HG03571 (cell line): ENCODE data around the gene NAGS.
"Not testable (repeated sequence)": the region's sequence is repeated elsewhere in the genome, so short reads cannot be mapped to it uniquely, and the experiment has no call there.

Experiments
- ATAC-seq: cut with Tn5 transposase; IDR thresholded peaks from one replicate; pipeline ENCODE4 v1.9.1; 2021; ENCODE audit not compliant: unreplicated experiment

Gene NAGS, protein sequence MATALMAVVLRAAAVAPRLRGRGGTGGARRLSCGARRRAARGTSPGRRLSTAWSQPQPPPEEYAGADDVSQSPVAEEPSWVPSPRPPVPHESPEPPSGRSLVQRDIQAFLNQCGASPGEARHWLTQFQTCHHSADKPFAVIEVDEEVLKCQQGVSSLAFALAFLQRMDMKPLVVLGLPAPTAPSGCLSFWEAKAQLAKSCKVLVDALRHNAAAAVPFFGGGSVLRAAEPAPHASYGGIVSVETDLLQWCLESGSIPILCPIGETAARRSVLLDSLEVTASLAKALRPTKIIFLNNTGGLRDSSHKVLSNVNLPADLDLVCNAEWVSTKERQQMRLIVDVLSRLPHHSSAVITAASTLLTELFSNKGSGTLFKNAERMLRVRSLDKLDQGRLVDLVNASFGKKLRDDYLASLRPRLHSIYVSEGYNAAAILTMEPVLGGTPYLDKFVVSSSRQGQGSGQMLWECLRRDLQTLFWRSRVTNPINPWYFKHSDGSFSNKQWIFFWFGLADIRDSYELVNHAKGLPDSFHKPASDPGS

DNA sequence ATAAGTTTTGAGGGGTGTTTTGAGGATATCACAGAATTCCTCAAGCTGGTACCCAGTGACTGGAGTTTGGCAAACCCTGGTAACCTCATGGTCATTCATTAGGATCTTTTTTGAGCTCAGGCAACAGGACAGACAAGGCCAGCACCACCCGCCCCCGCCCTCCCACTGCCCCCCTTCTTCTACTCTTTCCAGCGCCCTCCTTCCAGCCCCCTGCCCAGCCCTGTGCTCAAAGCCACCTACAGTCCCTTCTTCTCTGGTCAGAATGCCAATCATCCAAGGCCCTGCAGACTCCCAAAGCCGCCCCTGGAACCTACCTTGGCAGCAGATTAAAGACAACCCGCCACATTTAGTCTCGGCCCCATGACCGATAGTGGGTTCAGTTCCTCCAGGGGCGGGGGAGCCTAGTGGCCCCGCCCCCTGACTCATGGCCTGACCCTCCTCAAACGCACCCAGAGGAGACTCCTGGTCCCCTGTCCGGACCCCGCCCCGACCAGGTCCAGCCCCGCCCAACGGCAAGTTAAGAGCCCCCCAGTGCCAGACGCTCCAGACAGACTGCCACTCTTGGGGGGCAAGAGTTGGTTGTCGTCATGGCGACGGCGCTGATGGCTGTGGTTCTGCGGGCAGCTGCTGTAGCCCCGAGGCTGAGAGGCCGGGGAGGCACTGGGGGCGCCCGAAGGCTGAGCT is at the start of gene NAGS:
NAGS (plus strand) TSS at position 546 of the 684 bp plus-strand sequence; CDS start at position 588, 42 bp downstream.
- ATAC-seq, result no peak

DNA sequence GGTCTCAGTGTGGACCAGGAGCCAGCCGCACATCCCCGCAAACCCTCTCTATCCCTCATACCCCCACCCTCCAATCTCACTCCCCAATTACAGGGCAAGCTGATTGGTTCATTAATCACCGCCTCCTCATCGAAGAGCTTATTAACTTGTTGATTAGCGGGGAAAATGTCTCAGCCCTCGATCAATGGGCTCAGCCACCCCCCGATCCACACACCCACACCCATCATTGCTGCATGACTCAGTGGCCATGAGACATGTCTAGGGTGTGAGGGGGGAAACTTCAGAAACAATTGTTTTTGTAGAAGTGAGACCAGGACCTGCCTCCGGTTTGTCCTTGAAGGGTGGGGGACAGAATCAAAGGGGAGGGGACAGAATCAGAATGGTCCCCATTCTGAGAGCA is 48.2 kb upstream of the NAGS start:
- ATAC-seq, result no peak

DNA sequence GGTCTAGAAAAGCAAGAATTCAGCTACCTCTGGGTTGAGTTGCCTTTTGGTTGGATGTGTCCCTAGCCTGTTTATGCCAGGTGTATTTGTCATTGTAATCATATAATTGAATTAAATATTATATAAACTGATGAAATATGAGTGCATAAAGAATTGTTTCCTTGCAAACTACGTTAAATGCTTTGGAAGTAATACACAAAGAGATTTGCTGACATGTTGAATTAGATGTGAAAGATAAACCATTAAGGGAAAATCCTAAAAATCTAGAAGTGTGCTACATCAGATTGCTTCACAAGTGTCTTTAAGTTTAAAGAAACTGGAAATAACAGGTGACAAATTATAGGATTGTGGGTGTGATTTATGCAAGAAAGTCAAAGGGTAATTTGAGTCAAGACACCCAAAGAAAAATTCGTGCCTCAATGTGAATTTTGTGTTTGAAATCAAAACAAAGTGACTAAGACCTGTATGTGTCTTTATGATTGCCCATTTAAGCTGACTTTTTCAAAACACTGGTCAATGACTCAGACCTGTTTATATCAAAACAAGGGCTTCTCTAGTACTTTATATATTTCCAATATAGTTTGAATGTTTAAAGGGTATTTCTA is 45.6 kb upstream of the NAGS start:
- ATAC-seq, result no peak

DNA sequence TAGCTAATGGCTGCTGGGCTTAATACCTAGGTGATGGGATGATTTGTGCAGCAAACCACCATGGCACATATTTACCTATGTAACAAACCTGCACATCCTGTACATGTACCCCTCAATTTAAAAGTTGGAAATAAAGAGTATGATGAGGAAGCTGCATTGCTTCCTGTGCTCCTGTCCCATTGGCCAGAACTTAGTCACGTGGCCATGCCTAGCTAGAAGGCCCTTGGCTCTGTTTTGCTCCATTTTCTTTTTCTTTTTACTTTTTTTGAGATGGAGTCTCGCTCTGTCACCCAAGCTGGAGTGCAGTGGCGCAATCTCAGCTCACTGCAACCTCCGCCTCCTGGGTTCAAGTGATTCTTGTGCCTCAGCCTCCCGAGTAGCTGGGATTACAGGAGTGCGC is 43.1 kb upstream of the NAGS start:
- ATAC-seq, result not testable (repeated sequence)

DNA sequence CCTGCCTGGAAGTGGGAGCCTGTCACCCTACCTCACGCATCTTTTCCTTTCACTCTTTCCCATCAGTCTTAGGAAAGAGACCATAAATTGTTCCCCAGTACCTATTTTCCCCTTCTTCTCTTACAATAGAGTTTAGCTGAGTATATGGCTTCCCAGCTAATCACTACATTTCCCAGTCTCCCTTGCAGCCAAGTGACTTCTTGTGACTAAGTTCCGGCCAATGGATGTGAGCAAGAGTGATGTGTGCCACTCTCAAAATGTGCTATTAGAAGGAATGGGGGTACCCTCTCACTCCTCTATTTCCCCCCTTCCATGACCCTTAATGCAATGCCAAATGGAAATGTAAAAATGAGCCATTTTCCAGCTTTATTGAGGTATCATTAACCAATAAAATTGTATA is 42.5 kb upstream of the NAGS start:
- no peak for ATAC-seq

DNA sequence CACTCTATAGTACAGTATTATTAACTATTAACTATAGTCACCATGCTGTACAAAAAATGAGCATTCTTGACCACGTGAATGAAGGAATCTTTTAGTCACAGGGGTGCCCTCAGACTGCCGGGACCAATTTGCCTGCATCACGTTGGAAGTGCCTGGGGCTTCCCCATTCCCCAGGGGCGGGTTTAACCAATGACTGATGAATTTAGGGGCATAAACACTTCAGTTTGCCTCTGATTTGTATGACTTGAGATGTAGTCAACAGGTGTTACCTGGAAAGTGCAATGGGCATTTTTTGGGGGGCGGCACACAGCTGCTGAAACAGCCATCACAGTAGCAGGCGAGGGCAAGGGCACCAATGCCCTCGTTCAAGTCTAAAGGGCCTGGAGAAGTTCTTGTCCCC is 41.9 kb upstream of the NAGS start:
- no peak for ATAC-seq

DNA sequence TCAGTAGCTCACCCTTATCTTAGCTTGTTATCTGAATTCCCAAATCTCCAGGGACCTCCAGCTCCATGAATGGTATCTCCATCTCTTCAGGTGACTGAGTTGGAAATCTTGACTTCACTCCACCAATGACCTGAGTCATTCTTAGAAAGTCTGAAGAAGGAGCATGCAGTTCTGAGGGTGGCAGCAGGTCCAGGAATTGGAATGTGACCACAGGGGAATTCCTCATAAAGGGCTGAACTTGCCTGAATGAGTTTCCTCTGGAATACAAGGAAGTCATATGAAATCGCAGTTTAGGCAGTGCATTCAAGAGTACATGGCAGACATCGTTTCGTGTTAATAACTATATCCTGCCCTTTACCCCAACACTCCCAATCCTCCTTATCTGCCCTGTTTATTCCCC is 38.1 kb upstream of the NAGS start:
- ATAC-seq, result no peak

DNA sequence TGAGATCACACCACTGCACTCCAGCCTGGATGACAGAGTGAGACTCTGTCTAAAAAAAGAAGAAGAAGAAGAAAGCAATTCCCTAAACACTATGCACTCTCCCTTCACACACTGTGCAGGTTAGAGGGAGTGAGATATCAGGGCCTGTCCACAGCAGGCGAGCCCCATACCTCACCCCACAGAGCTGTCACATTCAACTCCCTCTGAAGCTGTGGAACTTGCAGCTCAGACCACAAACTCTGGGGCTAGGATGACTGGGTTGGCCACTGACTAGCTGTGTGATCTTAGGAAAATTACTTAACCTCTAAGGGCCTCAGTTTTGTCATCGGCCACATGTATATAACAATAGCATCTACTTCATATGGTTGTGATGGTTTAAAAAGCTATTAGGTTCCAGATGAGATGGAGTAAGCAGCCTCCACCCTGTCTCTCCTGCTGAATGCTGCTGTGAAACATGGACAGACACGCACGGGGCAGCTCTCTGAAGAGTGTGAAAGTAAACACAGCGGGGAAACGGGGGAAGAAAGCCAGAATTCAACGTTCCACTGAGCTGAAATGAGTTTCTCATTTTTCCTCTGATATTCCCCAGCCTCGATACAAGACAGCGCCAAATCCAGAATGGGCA is 37.1 kb upstream of the NAGS start:
- no peak for ATAC-seq

DNA sequence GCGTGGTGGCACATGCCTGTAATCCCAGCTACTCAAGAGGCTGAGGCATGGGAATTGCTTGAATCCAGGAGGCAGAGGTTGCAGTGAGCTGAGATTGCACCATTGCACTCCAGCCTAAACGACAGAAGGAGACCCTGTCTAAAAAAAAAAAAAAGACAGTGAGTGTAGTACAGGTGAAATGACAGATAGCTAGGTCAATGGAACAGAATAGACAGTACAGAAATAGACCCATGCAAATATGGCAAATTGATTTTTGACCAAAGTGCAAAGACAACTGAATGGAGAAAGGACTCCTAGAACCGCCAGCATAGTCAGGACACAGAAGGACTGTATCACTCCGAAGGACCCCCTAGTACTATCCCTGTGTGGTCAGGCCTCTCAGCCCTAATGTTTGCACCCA is 34.1 kb upstream of the NAGS start:
- ATAC-seq, result no peak

DNA sequence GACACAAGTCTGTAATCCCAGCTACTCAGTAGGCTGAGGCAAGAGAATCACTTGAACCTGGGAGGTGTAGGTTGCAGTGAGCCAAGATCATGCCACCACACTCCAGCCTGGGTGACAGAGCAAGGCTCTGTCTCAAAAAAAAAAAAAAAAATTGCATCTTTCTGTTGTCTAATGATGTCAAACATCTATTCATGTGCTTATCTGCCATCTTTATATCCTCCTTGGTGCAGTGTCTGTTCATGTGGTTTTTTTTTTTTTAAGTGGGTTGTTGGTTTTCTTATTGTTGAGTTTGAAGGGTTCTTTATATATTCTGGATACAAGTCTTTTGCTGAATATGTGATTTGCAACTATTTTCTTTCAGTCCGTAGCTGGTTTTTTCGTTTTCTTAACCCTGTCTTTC is 33.0 kb upstream of the NAGS start:
- not testable (repeated sequence) for ATAC-seq

DNA sequence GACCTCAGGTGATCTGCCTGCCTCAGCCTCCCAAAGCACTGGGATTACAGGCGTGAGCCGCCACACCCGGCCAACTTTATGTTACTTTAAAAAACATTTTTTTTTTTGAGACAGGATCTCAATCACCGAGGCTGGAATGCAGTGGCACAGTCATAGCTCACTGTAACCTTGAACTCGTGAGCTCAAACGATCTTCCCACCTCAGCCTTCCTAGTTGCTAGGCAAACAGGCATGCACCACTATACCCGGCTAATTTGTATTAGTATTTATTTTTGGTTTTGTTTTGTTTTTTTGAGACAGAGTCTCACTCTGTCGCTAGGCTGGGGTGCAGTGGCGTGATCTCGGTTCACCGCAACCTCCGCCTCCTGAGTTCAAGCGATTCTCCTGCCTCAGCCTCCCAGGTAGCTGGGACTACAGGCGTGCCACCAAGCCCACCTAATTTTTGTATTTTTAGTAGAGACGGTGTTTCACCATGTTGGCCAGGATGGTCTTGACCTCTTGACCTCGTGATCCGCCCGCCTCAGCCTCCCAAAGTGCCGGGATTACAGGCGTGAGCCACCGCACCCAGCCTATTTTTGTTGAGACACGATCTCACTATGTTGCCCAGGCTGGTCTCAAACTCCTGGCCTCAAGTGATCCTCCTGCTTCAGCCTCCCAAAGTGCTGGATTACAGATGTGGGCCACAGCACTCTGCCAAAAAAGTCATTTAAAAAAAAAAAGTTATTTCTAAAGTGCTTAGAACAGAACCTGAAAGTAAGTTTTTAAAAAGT is 31.8 kb upstream of the NAGS start:
- ATAC-seq, result not testable (repeated sequence)

DNA sequence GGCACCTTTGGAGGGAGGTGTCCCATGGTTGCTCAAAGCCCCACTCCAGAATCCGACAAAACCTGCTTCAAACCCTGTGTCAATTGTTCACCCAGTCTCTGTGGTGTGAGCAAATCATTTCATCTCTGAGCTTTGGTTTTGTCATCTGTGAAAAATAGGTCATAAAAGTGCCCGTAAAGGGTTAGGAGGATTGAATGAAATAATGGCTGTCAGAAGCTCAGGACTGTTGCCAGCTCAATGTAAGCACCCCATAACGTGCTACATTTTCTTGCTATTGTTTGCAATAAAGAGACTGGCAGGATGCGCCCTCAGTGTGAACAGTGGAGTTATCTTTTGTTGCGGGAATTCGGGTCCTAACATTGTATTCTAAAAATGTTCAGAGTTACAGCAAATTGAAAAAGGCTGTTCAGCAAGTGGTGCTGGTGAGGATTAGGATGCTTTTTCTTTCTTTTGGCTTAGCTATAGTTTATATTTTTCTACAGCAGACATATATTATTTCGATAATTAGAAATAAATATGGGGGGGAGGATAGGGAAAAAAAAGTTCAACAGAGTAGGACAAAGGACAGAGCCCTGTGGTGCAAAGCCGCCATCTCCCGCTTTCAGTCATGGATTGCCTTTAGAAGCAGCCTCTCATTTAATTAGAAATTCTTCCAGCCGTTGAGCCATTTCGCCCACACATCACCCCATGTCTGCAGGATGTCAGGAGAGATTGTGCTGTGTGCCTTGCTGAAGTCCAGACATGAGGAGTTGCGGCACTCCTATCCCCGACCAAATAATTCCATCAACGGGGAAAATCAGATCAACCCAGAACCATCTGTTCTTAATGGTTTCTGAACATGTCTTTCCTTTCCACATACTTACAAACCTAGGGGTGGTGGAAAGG is 29.8 kb upstream of the NAGS start:
- no peak for ATAC-seq

DNA sequence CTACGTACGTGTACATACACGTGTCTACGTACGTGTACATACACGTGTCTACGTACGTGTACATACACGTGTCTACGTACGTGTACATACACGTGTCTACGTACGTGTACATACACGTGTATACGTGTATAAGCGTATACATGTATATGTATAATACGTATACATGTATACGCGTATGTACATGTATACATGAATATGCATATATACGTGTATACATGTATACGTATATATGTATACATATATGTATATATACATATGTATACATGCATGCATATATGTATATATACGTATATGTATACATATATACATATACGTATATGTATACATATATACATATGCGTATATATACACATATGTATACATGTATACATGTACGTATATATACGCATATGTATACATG is 28.5 kb upstream of the NAGS start:
- no peak for ATAC-seq

DNA sequence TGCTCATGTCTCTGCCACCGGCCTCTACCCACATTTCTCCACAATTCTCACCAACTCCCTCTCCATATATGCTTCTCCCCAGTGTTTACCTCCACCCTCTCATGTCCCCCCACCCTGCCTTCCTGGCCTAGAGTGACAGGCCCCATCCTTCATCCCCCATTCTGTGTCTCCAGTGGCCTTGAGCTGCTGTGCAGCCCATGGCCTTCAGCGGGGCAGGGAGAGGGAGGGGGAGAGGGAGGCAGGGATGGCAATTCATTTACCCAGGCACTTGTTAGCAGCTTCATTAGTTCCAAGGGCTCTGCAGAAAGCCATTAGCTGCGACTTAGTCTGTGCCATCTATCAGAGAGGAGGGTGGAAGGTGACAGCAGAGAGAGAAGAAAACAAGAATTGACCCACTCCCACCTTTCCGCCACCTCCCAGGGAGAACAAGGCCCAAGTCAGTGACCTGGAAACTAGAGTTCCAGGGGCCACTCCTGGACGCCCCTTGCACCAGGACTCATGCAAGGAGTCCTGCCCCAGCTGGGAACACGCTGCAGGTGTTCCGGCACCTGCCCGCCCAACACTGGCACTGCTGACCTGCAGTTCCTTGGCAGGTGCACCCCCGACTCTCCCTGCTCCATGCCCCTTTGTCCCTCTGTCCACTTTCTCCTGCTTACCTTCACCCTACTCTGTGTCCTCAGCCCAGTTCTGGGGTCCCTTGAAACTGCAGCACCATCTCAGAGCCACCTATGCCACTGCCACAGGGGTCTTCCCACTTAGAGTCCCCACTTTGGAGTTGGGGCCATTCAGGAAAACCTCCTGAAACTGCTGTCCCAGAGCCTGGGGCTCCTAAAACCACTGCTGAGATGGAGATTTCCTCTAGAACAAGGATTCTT is 27.2 kb upstream of the NAGS start:
- no peak for ATAC-seq

DNA sequence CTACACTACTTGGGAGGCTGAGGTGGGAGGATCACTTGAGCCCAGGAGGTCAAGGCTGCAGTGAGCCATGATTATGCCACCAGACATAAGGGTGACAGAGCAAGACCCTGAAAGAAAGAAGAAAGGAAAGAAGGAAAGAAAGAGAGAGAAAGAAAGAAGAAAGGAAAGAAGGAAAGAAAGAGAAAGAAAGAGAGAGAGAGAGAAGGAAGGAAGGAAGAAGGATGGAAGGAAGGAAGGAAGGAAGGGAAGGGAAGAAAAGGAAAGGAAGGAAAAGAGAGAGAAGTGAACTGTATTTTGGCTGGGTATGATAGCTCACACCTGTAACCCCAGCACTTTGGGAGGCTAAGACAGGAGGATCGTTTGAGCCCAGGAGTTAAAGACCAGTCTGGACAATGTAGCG is 26.3 kb upstream of the NAGS start:
- no peak for ATAC-seq

DNA sequence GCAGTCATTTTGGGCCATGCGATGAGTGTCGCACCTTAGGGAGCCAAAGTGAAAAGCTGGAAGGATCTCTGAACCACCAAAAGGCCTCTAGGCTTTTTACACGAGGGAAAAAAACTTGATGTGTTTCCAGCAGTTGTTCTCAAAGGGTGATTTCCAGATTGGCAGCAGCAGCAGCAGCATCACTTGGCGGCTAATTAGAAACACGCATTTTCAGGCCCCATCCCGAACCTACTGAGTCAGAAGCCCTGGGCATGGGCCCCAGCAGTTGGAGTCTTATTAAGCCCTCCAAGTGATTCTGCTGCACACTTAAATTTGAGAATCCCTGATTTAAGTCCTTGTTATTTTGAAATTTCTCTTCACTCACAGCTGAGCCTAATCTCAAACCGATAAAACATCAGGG is 25.4 kb upstream of the NAGS start:
- ATAC-seq, result no peak

DNA sequence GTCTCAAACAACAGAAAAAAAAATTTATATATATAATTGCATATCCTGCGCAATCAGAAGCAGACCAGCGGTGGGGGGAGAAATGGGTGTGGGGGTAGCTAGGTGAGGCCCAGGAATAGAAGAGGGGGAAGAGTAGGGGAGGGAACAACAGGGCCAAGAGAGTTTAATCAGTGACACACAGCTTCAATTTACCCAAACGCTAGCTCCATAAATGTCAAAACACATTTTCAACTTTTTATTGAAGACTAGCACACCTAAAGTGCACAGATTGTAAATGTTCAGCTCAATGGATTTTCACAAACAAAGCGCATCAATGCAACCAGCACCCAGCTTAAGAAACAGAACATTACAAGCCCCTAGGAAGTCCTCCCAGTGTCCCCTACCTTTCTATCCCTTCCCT is 24.8 kb upstream of the NAGS start:
- no peak for ATAC-seq

DNA sequence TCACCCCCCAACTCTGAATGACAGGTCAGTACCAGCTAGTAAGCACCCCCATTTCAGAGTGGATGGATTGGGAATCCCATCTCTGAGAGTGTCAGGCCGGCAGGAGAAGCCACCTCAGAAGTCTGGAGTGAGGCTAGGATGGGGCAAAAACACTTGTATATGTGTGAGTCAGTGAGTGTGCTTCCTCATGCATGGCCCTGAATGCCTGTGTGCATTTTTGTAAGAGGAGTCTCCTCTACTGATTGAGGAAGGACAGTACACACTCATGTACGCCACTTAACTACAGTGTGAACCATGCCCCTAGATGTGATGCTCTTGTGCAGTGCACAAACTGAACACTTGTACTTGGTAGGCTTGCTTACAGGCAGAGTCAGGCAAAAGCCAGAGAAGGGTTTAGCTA is 22.3 kb upstream of the NAGS start:
- no peak for ATAC-seq

DNA sequence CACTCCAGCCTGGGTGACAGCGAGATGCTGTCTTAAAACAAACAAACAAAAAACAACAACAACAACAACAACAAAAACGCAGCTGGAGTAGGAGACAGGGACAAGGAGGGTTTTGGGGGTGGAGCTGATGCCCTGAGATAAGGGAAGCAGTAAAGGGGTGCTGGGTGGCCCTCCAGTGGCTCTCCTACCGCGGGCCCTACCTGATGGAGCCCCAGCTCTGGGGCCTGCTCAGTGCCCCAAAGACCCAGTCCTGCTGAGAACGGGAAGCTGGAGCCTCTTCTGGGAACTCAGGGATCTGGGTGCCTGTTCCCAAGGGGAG is 21.3 kb upstream of the NAGS start:
- ATAC-seq, result no peak
